Right renal cortex interstitium (tissue), 3 donors: ENCODE data around the gene ARRB1. TPM values are rescaled to one million over a fixed set of nuclear protein-coding genes. Genes with fewer than 3 reads are reported as not detected.
"Not testable (repeated sequence)": the region's sequence is repeated elsewhere in the genome, so short reads cannot be mapped to it uniquely, and the experiment has no call there.

Source experiments
- DNase-seq, 3 donors: peaks; one replicate each; pipeline ENCODE4 v3.0.0-alpha.2; 2013; ENCODE audit warnings: low read depth in 3 of 3, low spot score in 2 of 3
- polyA plus RNA-seq, 3 donors: library from polyadenylated mRNA; unstranded; fragments of 120-200 nt; gene quantifications; one replicate each; pipeline ENCODE4 v1.2.1, GENCODE V29; 2013; ENCODE audit not compliant: insufficient read length in 3 of 3

ARRB1 gene
- polyA plus RNA-seq, 3 donors: 24.0 to 29.1 (median 24.4) TPM

DNA sequence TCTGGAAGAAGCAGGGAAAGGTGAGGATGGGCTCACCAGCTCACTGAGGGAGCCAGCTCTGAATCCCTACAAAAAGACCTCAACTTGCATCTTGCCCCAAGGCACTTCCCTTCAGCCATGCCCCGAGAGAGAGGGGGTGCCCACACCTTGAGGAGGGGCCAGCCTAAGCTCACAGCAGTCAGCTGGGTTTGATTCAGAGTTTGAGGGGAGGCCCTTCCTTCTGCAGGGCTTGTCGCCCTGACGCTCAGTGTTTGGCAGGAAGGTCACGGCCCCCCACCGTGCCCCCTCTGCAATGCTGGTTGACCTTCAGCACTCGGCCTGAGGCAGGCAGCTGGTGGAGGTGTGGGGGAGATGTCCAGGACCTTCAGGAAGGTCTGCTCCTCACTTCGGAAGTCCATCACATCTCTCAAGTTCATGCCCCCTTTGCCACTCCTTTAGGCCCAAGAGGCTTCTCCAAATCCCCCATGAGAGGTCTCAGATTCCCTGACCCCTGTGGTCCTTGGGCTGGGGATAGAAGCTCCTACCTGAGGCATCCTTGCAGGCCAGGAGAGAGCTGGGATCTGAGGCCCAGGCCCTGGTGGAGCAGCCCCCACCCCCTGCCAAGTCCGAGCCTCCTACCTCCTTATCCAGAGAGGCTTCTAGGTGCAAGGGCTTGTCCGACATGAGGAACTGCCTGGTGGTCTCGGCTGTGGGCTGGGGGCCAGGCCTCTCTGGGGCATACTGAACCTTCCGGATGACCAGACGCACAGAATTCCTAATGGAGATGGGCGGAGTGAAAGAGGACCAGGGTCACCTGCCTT is 73.3 kb downstream of the ARRB1 start:
- no peak for DNase-seq

DNA sequence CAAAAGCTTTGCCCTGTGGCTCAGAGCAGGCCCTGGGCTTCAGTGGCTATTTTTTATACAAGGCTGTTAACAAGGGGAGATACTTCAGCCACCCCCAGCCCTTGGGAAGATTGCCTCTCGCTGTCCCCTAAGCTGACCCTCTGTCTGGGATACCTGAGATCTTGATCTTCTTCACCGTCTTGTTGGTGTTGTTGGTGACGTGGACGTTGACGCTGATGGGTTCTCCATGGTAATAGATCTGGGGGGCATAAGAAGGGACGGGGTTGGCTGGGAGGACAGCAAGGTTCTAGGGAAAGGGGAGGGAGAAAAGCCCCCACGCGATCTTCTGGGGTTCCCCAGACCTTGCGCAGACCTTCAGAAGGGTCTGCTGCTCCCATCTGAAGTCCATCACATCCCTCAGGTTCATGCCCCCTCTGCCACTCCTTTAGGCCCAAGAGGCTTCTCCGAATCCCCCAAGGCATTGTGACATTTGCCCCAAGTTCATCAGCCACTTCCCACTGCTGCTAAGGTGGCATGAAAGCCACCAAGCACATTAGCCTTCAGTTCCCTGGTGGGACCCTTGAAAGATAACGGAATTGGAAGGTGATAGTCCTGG is 74.2 kb downstream of the ARRB1 start:
- DNase-seq: no peak

DNA sequence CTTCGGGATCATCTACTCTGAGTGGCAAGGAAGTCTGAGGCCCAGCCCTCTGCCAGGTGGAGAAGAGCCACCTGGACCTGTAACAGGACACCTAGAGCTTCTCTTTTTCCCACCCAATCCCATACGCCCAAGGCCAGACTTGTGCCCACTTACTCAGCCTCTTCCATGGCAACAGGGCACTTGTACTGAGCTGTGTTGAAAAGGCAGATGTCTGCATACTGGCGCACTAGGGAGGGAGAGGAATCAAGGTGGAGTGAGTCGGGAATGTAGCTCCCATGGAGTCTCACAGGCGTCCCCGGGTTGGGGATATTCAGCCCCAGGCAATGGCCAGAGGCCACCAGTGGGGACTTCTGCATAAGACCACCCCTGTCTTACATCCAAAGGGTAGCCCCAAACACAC is 74.8 kb downstream of the ARRB1 start:
- peak in 1 of 3 donors; percentile 19 for DNase-seq

DNA sequence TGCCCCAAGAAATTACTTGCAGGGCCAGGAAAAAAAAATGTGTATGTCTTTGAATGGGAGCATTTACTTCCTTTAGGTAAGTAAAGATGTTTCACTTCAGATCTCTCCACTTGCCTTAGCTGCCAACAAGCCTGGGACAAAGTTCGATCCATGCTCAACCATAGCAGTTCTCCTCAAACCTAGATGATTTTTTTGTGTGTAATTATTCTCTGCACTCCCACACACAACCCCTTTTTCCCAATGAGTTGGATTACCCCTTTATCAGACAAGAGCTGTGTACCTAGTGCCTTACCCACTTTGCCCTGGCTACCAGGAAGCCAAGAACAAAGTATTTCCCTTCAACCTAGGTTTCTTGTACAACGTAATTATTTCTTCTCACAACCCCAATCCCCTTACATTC is 75.3 kb downstream of the ARRB1 start:
- no peak for DNase-seq

DNA sequence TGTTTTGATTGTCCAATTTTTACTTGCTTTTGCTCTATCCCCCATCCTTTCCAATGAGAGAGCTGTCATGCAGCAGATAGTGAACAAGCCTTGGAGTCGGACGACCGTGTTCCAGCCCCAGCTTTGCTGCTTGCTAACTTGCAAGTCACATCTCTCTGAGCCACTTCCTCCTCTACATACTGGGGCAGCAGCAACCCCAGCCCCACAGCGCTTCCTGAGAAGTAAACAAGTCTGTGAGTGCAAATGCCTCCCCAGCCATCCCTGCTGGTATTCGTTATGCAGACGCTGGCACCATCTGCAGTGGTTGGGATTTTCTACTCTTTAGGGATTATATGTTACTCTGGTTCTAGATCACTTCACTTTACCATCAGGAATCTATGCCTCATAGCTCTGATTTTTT is 75.9 kb downstream of the ARRB1 start:
- no peak for DNase-seq

DNA sequence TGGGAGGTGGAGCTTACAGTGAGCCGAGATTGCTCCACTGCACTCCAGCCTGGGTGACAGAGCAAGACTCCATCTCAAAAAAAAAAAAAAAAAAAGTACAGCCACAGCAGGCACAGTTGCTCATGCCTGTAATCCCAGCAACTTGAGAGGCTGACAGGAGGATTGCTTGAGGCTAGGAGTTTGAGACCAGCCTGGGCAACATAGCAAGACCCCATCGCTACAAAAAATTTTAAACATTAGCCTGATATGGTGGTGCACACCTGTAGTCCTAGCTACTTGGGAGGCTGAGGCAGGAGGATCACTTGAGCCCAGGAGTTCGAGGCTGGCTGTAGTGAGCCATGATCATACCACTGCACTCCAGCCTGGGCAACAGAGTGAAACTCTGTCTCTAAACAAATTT is 76.7 kb downstream of the ARRB1 start:
- DNase-seq: not testable (repeated sequence)

DNA sequence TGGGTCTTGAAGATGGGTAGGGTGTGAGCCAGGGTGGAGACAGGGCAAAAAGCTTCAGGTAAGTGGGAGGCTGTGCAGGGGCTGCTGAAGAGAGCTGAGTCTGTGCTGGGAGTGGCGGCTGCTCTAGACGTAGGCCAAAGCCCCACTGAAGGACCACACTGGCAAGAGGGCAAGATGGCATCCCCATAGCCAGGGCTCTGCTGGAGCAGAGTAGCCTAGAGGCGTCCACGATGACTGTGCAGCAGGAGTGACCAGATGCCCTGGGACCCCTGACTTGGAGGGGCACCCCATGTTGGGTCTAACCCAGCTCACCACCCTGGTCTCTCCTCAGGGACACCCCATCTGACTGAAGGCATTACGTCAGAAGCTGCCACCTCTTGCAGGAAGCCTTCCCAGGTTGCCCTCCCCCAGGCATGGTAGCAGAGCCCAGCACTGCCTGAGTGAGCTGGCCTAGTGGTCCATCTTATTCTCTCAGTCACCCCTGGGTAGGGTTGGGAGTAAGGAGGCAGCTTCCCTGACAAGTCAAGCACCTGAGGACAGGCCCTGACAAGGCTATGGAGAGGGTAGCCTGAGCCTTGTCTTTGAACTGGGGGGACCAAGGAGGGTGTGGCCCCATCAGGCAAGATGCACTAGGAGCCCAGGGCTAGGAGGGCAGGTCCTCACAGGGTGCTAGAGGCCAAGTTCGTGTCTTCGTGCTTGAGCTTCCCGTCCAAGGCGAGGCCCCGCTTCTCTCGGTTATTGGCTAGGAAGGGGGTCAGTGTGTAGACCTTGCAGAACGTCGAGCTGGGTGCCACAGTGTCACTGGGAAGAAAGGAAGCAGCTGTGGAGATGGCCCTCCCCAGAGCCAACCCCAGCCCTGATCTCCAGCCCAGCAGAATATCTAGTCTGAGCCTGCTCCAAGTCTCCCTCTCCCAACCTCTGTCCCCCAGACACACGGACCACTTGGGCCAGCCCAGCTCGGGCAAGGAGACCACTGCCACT is 77.8 kb downstream of the ARRB1 start:
- no peak for DNase-seq

DNA sequence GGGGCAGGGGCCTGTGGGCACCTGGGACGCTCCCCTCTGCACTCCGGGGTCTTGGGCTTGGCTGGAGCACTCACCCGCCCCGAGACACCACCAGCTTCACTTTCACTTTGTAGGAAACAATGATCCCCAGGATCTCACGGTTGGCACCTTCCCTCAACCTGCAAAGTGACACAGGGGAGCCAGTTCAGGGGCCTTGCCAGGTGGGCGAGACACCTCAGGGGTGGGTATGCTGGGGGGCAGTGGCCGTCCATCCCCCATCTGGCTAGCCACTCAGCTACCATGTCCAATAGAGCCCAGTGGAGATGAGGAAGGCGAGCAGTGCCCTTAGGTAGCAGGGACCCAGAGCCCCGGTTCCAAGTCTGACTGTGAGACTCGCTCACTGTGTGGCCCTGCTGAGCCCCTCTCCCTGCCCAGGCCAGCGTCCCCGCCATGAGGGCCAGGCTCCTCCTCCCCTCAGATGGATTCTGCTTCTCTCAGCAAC is 78.6 kb downstream of the ARRB1 start:
- no peak for DNase-seq

DNA sequence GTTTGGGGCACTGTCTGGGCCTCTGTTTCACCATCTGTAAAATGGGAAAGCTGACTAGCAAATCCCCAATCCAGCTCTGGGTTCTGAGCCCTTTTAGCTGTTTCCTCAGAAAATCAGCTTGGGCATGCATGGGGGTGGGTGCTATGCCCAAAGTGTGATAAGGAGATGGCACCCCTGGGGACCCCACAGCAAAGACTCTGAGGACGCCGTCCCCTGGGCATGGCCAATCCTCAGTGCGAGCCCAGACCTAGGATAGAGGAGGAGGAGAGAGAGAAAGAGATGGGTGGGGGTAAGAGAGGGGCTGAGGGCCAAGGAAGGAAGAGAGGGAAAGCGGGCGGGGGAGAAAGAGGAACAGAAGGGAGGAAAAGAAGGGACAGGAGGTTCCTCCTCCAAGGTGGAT is 79.1 kb downstream of the ARRB1 start:
- DNase-seq: no peak

DNA sequence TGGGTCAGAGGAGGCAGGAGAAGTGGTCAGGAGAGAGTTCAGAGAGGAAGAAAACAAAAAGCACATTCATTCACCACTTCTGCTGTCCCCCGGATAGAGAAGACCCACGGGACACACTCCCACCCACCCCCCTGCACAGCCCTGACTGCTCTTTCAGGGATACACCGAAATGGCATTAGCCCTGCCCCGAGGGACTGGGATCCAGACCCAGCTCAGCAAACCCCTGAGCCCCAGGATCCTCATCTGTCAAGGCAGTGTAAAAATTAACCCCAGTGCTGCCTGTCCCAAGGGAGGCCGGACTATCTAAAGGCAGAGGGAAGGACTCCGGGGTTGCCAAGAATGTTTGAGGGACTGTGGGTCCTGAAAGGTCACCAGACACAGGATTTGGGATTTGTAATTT is 79.7 kb downstream of the ARRB1 start:
- DNase-seq: no peak

DNA sequence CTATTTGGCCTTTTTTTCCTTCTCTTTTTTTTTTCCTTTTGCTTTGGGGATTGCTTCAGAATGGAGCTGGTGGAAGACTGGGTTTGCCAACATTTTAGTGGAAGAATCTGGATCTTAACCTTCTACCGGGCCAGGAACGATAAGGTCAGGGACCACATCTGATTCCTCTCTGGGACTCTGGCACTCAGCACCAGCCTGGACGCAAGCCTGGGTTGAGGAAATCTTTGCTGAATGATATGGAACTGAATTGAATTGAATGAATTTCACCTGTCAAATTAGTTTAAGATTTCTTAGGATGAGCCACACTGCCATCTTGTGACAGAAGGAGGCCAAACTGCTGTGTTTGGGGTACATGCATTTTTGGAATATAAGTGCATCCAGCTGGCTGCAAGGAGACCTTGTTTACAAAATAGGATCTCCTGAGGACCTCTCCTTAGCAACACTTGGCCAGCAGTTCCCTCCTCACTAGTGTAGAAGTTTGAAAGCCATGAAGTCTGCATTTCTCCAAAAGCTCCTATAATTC is 80.5 kb downstream of the ARRB1 start:
- DNase-seq: no peak

DNA sequence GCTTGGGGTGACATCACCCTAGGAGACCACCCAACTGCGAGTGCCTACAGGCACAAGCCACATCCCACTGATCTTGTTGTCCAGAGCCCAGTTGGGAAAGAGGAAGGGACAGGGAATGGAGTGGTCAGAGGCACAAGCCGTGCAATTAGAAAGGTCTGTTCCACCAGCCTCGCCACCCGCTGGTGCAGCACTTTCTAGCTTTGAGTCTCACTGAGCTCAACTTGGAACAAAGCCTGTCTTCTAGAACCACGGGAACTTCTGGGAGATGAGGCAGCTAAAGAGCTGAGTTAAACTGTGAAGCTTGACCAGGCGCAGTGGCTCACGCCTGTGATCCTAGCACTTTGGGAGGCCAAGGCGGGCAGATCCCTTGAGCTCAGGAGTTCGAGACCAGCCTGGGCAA is 81.6 kb downstream of the ARRB1 start:
- no peak for DNase-seq

DNA sequence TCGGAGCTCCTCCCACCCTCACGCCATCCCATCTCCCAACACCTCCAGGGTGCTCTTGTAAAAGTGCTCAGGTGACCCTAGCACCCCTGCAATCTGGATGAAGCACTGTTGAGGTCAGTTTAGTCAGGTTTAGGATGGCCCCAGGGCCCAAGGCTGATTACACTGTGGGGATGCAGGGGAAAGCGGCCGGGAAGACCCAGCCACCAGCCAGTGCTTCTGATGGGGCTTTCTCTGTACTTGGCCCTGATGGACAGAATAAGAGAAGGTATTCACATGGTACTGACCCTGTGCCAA is 82.1 kb downstream of the ARRB1 start:
- no peak for DNase-seq

DNA sequence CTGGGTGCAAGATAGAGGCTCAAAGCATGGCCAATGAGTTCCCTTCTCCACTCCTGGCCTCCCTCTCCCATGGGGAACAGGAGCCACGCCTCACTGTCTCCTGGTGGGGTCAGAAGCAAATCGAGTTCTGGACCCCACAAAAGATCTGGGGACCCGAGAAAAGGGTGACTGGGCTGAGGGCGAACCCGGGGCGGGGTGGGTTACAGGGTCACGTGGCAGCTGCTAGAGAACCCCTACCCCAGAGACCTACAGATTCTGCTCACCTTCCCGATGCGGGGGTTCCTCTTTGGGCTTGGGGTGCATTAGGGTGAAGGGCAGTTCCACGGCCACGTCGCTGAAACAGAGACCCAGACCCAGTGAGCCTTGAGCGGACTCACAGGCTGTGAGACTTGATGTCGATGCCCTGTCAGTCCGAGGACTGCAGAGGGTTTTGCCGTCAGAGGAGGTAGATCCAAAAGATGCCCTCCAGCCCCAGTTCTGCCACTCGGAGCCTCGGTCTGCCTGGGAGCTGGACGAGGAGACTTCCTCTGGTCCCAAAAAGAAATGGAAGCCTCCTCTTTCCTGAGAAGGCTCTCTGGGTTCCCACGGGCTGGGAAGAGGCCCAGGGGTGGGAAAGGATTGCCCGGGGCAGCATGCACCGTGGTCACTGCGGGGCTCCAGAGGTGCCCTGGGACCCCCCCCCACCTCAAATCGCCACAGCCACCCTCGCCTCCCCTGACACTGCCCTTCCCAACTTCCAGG is 82.7 kb downstream of the ARRB1 start:
- no peak for DNase-seq

DNA sequence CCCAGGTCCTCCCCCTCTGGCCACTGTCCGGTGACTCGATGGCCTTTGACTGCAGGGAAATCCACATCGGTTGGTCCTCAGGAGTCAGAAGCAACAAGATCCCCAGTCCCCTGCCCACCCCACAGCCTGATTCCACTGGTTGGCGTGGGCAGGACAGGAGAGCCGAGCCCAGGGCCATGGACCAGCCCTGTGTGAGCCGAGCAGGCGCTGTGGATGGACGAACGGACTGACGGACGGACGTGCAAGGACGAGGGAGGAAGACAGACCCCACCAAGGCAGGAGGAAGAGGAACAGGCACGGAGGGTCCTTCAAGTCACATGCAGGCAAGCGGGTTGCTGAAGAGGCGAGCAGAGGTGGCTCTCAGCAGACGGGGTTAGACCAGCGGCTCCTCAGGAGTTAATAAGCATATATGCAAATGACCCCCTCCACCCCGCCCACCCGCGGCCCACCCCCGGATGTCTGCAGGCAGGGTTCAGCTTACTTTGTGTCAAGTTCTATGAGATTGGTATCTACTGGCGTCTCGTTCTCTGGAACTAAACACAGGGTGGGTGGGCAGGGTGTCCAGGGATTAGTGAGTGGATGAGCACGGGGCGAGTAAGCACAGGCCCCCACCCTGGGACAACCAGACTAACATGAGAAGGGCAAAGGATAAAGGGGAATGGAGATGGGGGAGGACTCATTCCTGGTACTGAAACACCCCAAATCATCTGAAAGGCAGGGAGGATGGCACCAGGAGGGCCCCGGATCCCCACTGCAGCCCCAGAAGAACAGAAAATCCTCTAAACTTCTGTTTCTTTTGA is 84.1 kb downstream of the ARRB1 start:
- DNase-seq: no peak

DNA sequence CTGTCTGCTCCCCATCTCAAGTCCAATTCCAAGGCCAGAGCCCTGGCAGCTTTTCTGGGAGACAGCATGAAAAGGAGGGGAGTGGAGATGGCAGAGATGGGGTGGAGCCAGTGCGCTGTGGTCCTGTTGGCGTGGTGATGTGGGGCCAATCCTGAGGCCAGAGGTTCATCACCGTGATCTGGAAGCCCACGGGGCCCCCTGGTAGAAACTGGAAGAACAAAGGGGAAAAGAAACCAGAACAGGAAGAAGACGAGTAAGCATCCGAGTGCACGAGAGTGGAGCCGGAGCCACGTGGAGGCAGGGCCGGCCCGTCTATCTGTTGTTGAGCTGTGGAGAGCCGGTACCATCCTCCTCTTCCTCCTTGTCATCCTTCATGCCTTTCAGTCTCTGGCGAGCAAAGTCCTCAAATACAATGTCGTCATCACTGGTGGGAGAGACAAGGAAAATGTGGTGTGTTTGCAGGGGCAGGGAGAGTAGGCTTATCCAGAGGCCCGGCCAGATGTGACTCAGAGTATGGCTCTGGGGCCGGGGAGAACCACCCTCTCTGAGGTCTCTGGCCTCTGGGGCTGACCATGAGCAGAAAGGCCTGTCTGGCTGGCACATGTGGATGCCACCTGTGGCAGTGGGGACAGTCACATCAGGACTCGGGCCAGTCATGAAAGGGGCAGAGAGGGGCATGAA is 85.5 kb downstream of the ARRB1 start:
- DNase-seq: no peak

DNA sequence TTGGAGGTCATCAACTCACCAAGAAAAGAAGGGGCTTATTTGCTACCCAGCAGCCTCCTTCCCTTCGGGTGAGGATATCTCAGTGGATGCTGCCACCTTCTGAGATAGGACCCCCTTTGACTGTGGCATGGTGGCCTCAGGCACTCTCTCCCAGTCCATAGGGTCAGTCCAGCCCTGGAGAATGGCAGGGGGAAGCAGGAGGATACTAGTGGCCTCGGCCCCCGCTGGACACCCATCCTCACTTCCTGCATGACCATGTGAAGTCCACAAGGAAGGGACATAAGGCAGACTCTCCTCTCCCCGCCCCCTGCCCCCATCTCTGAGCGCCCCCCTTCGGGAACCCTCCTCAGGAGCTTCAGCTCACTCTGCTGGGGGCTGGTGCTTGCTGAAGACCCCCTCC is 86.5 kb downstream of the ARRB1 start:
- DNase-seq: no peak

DNA sequence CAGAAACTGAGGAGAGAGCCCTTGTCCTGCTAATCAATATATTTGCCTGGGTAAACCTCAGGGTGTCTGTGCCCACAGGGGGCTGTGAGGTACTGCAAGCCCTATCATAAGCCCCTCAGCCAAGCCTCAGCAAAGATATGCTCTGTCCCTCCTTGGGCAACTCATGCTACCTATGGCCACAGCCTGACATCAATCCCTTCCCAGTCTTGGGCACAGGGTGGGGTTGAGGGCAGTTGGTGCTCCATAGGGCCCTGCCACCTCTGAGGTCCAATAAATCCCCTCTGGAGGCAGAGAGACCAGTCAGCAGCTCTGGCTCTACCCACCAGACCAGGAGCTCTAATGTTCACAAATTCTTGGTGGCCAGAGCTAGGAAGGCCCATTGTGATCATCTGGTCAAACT is 87.1 kb downstream of the ARRB1 start:
- no peak for DNase-seq

DNA sequence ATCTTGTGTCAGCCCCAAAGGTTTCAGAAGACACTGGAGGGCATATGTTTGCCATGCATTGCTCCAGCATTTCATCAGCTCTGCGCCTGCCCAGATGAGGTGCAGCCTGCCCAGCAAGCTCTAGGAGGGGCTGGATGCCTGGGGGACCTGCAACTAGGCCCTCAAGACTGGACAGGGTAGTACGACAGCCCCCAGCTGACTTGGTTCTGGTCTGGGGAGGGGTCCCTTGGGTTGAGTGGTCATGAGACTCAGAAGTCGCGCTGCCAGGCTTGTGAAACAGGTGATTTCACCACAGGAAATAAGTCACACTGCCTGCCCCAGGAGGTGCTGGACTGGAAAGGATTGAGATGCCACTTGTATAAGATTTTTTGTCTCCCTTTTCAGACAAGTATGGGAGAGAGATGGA is 87.5 kb downstream of the ARRB1 start:
- DNase-seq: no peak
